Measurements from ENCODE around the gene CAP2. TPM values are rescaled to one million over a fixed set of nuclear protein-coding genes. Genes with fewer than 3 reads are reported as not detected.
"Not testable (repeated sequence)": the region's sequence is repeated elsewhere in the genome, so short reads cannot be mapped to it uniquely, and the experiment has no call there.

The CAP2 gene
- total RNA-seq, 1 donor from 2014 or later = not detected

DNA sequence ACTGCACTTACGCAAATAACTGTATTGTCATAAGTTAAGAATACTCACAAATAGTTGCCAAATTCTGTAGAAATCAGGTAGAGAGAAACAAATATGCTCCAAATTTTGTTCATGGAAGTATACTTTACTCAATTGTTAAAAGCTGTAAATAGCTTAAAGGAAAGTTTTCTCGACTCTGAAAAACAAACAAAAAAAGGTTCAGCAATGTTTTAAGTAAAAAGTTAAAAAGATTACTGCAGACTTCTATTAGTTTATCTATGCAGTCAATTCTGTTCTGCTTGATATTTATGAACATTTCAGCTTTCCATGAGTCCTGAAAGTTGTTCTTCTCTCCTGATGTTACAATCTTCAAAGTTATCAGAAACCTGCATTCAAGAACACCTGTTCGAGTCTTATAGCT is 169.2 kb downstream of the CAP2 start:
- intact Hi-C loops (cut with micrococcal nuclease) = no loop called here
- no peak for DNase-seq (ENCODE audit: low spot score)
- Mint-ChIP-seq H3K27me3 (ENCODE audit: low read depth) (no peaks in the 10 kb centered on the region), H3K4me1 (ENCODE audit: low read depth) (no peaks in the 10 kb centered on the region), H3K27ac (no peak overlapping the region), H3K4me3 (ENCODE audit: low read depth) (no peak overlapping the region), H3K9me3 (peaks cover 20% of the 10 kb centered on the region), H3K36me3 (ENCODE audit: low read depth) (no peaks in the 10 kb centered on the region)

DNA sequence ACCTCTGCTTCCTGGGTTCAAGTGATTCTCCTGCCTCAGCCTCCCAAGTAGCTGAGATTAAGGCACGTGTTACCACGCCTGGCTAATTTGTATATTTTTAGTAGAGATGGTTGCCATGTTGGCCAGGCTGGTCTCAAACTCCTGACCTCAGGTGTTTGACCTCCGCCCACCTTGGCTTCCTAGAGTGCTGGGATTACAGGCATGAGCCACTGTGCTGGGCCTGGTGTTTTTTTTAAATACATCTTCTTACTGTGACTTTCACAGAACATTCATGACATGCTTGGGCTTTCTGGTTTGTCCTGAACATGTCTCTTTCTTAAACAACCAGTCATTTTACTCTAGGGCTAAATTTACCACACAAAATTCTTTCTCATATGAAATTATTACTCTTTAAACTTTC is 172.0 kb downstream of the CAP2 start:
- no peaks in the 10 kb centered on the region for H3K27me3 Mint-ChIP-seq (ENCODE audit: low read depth)
- no peak overlapping the region for H3K27ac Mint-ChIP-seq
- no peaks in the 10 kb centered on the region for H3K36me3 Mint-ChIP-seq (ENCODE audit: low read depth)
- no peak overlapping the region for H3K4me3 Mint-ChIP-seq (ENCODE audit: low read depth)
- no peaks in the 10 kb centered on the region for H3K4me1 Mint-ChIP-seq (ENCODE audit: low read depth)
- intact Hi-C loops (cut with micrococcal nuclease) = no loop called here
- no peak for DNase-seq (ENCODE audit: low spot score)
- H3K9me3 Mint-ChIP-seq = peaks cover 20% of the 10 kb centered on the region

GRCh38 chr6:17574866-17575560 is 181.6 kb downstream of the CAP2 start:
- H3K36me3 Mint-ChIP-seq (ENCODE audit: low read depth) = no peaks in the 10 kb centered on the region
- no peak overlapping the region for H3K27ac Mint-ChIP-seq
- intact Hi-C loops (cut with micrococcal nuclease) = no loop called here
- H3K27me3 Mint-ChIP-seq (ENCODE audit: low read depth) = peaks cover 21% of the 10 kb centered on the region
- H3K9me3 Mint-ChIP-seq = peaks cover 13% of the 10 kb centered on the region
- no peak overlapping the region for H3K4me3 Mint-ChIP-seq (ENCODE audit: low read depth)
- no peaks in the 10 kb centered on the region for H3K4me1 Mint-ChIP-seq (ENCODE audit: low read depth)
- no peak for DNase-seq (ENCODE audit: low spot score)

GRCh38 chr6:17577059-17577458 is 183.7 kb downstream of the CAP2 start:
- H3K36me3 Mint-ChIP-seq (ENCODE audit: low read depth) = no peaks in the 10 kb centered on the region
- intact Hi-C loops (cut with micrococcal nuclease) = no loop called here
- peaks cover 3% of the 10 kb centered on the region for H3K4me1 Mint-ChIP-seq (ENCODE audit: low read depth)
- no peak for DNase-seq (ENCODE audit: low spot score)
- H3K27ac Mint-ChIP-seq = no peak overlapping the region
- H3K27me3 Mint-ChIP-seq (ENCODE audit: low read depth) = peaks cover 27% of the 10 kb centered on the region
- H3K9me3 Mint-ChIP-seq = peaks cover 13% of the 10 kb centered on the region
- no peak overlapping the region for H3K4me3 Mint-ChIP-seq (ENCODE audit: low read depth)

DNA sequence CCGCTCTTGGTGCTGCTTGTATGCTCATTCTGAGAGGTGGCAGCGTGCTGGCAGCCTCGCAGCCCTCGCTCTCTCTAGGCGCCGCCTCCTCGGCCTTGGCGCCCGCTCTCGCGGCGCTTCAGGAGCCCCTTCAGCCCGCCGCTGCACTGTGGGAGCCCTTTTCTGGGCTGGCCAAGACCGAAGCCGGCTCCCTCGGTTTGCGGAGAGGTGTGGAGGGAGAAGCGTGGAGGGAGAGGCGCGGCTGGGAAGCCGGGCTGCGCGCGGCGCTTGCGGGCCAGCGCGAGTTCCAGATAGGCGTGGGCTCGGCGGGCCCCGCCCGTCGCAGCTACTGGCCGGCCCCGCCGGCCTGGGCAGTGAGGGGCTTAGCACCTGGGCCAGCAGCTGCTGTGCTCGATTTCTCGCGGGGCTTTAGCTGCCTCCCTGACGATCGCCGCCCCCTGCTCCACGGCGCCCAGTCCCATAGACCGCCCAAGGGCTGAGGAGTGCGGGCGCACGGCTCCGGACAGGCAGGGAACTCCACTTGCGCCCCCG is 187.2 kb downstream of the CAP2 start:
- Mint-ChIP-seq H3K4me3 (ENCODE audit: low read depth) (peak overlapping the region; percentile 72), H3K27ac (no peak overlapping the region), H3K36me3 (ENCODE audit: low read depth) (no peaks in the 10 kb centered on the region), H3K4me1 (ENCODE audit: low read depth) (peaks cover 9% of the 10 kb centered on the region), H3K9me3 (peaks cover 13% of the 10 kb centered on the region), H3K27me3 (ENCODE audit: low read depth) (peaks cover 20% of the 10 kb centered on the region)
- DNase-seq (ENCODE audit: low spot score) = no peak
- intact Hi-C loops (cut with micrococcal nuclease) = no loop called here

DNA sequence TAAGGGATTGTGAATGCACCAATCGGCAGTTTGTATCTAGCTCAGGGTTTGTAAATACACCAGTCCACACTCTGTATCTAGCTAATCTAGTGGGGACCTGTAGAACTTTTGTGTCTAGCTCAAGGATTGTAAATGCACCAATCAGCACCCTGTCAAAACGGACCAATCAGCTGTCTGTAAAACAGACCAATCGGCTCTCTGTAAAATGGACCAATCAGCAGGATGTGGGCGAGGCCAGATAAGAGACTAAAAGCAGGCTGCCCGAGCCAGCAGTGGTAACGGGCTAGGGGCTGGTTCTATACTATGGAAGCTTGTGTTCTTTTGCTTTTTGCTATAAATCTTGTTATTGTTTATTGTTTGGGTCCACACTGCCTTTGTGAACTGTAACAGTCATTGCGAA is 187.9 kb downstream of the CAP2 start:
- DNase-seq (ENCODE audit: low spot score) = not testable (repeated sequence)
- Mint-ChIP-seq H3K9me3 (peaks cover 13% of the 10 kb centered on the region), H3K4me3 (ENCODE audit: low read depth) (peak overlapping the region; percentile 59)

GRCh38 chr6:17583811-17584210 is 190.4 kb downstream of the CAP2 start:
- intact Hi-C loops (cut with micrococcal nuclease) = loop anchor here (1.0 kb wide), 2 partner anchors 220 to 428 kb away; no protein-coding TSS in a partner anchor
- Mint-ChIP-seq H3K36me3 (ENCODE audit: low read depth) (no peaks in the 10 kb centered on the region), H3K4me3 (ENCODE audit: low read depth) (no peak overlapping the region), H3K27me3 (ENCODE audit: low read depth) (peaks cover 9% of the 10 kb centered on the region), H3K27ac (peak overlapping the region; percentile 2), H3K4me1 (ENCODE audit: low read depth) (peaks cover 9% of the 10 kb centered on the region), H3K9me3 (no peaks in the 10 kb centered on the region)
- DNase-seq (ENCODE audit: low spot score) = no peak

More for the DNA sequence above, 187.9 kb downstream of the CAP2 start:
- H3K36me3 Mint-ChIP-seq (ENCODE audit: low read depth); H3K27ac Mint-ChIP-seq; intact Hi-C loops (cut with micrococcal nuclease); H3K4me1 Mint-ChIP-seq (ENCODE audit: low read depth): not testable (repeated sequence)
- H3K27me3 Mint-ChIP-seq (ENCODE audit: low read depth) = peaks cover 20% of the 10 kb centered on the region

DNA sequence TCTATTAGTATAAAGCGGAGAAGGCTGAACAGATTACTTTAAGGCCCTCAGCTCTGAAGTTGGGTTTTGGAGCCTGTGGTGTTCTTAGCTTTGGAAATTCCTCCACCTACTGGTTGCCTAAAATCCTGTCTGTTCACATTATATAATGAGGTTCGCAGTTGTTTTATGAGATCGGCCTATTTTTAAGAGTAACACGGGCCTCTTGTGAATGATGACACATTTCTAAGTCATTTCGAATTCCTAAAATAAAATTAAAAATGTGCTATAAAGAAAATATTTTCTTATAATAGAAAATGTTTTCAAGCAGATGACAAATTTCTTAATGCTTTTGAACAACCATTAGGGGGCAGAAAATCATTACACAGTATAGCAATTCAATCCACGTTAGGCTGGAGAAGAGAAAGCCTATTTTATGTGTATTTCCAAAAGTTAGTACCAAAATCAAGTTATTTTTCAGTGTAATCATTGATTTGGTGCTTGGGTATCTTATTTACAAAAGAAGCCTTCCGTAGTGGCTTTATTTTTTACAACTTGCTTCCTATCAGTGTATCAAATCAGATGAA is 190.9 kb downstream of the CAP2 start:
- Mint-ChIP-seq H3K27ac (no peak overlapping the region), H3K4me1 (ENCODE audit: low read depth) (peaks cover 10% of the 10 kb centered on the region), H3K36me3 (ENCODE audit: low read depth) (no peaks in the 10 kb centered on the region), H3K4me3 (ENCODE audit: low read depth) (no peak overlapping the region), H3K9me3 (no peaks in the 10 kb centered on the region), H3K27me3 (ENCODE audit: low read depth) (peaks cover 9% of the 10 kb centered on the region)
- intact Hi-C loops (cut with micrococcal nuclease) = loop anchor here (1.0 kb wide), 2 partner anchors 220 to 428 kb away; no protein-coding TSS in a partner anchor
- DNase-seq (ENCODE audit: low spot score) = no peak

DNA sequence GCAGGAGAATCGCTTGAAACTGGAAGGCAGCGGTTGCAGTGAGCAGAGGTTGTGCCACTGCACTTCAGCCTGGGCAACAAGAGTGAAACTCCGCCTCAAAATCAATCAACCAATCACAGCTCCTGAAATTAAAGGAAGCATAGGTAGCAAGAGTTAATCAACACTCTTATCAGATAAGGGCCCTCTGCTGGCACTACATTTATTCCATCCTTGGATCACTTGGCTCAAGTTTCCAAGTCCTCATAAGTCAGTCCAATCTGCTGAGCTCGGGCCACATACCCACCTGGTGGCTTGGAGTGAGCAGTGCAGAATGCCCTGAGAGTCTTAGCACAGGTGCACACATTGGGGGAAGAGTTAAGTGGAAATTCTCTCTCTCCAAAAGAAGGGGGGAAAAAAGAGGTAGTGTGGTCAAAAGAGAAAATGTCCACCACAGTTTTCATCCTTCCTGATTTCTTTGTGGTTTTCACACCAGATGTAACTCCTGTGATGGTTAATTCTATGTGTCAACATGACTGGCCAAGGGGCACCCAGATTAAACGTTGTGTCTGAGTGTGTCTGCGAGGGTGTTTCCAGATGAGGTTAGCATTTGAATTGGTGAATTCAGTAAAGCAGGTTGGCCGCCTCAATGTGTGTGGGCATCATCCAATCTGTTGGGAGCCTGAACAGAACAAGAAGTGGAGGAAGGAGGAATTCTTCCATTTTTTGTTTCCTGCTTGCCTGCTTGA is 192.5 kb downstream of the CAP2 start:
- no peaks in the 10 kb centered on the region for H3K36me3 Mint-ChIP-seq (ENCODE audit: low read depth)
- H3K9me3 Mint-ChIP-seq = no peaks in the 10 kb centered on the region
- peaks cover 12% of the 10 kb centered on the region for H3K4me1 Mint-ChIP-seq (ENCODE audit: low read depth)
- no peak overlapping the region for H3K4me3 Mint-ChIP-seq (ENCODE audit: low read depth)
- intact Hi-C loops (cut with micrococcal nuclease) = no loop called here
- no peak overlapping the region for H3K27ac Mint-ChIP-seq
- H3K27me3 Mint-ChIP-seq (ENCODE audit: low read depth) = peaks cover 6% of the 10 kb centered on the region
- DNase-seq (ENCODE audit: low spot score) = no peak

DNA sequence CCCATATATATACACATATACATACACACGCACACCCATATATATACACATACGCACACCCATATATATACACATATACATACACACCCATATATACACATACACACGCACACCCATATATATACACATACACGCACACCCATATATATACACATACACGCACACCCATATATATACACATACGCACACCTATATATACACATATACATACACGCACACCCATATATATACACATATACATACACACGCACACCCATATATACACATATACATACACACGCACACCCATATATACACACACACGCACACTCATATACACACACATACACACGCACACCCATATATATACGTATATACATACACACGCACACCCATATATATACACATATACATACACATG is 193.2 kb downstream of the CAP2 start:
- H3K4me3 Mint-ChIP-seq (ENCODE audit: low read depth); H3K36me3 Mint-ChIP-seq (ENCODE audit: low read depth); H3K9me3 Mint-ChIP-seq; DNase-seq (ENCODE audit: low spot score); H3K27me3 Mint-ChIP-seq (ENCODE audit: low read depth); H3K4me1 Mint-ChIP-seq (ENCODE audit: low read depth); intact Hi-C loops (cut with micrococcal nuclease); H3K27ac Mint-ChIP-seq: not testable (repeated sequence)

DNA sequence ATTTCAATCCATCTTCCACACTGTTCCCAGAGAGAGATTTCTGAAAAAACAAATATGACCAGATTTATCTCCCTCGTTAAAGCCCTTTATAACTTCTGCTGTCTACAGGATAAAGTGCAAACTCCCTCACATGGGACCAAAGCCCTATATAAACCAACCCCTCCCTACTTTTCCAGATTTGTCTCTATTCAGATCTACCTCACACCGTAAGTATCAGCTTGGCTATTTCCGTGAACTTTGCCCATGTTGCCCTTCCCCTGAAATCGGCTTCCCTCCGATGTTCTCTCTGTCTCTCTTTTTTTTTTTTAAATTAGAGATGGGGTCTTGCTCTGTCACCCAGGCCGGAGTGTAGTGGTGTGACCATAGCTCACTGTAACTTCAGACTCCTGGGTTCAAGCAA is 194.6 kb downstream of the CAP2 start:
- Mint-ChIP-seq H3K9me3 (no peaks in the 10 kb centered on the region), H3K27ac (no peak overlapping the region), H3K36me3 (ENCODE audit: low read depth) (no peaks in the 10 kb centered on the region), H3K4me3 (ENCODE audit: low read depth) (no peak overlapping the region), H3K27me3 (ENCODE audit: low read depth) (peaks cover 3% of the 10 kb centered on the region), H3K4me1 (ENCODE audit: low read depth) (peaks cover 10% of the 10 kb centered on the region)
- no peak for DNase-seq (ENCODE audit: low spot score)
- intact Hi-C loops (cut with micrococcal nuclease) = no loop called here

DNA sequence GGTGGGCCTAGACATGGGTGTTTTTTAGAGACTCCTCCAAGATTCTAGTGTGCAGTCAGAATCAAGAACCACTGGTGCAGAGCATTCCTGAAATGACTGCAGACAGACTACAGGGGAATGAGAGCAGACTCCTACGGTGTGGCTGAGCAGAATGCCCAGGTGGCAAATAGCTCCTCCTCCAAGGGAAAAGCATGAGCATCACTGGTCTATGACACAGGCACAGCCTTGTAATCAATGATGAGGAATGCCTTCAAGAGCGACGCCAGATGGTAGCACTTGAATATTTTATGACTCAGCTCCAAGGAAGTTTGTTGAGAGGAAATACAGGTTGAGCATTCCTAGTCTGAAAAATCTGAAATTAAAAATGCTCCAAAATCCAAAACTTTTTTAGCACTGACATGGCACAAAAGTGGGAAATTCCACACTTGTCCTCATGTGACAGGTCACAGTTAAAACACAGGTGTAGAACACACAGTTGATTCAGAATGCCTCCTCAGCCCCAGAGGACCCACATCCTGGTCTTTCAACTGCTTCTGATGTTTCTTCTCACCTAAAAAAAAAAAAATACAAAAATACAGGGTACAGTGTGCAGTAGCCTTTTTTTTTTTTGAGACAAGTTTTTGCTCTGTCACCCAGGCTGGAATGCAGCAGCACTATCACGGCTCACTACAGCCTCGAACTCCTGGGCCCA is 196.2 kb downstream of the CAP2 start:
- Mint-ChIP-seq H3K27me3 (ENCODE audit: low read depth) (peaks cover 3% of the 10 kb centered on the region), H3K4me3 (ENCODE audit: low read depth) (no peak overlapping the region), H3K27ac (no peak overlapping the region), H3K4me1 (ENCODE audit: low read depth) (peaks cover 4% of the 10 kb centered on the region), H3K36me3 (ENCODE audit: low read depth) (no peaks in the 10 kb centered on the region), H3K9me3 (no peaks in the 10 kb centered on the region)
- intact Hi-C loops (cut with micrococcal nuclease) = no loop called here
- no peak for DNase-seq (ENCODE audit: low spot score)
